ENCODE measurements around the gene CELF2.

Gene CELF2

DNA sequence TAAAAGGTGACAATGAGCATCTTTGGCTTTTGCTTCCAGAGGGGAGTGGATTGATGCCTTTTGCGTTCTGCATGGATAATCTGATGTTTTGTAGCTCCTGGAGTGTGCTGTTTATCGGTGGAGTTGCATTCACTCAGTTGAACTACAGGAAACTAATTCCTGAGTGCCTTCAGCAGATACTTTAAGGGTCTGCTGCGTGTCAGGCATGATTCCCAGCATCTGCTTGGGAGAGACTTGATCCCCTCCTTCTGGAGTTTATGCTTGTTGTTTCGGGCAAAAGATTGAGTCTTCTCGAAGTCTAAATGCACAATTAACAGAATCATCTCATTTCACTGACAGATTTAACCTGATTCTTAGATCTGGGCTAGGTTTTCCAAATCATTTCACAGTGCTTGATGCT lies 46.2 kb downstream of the CELF2 start:
- DNase-seq: no peak

DNA sequence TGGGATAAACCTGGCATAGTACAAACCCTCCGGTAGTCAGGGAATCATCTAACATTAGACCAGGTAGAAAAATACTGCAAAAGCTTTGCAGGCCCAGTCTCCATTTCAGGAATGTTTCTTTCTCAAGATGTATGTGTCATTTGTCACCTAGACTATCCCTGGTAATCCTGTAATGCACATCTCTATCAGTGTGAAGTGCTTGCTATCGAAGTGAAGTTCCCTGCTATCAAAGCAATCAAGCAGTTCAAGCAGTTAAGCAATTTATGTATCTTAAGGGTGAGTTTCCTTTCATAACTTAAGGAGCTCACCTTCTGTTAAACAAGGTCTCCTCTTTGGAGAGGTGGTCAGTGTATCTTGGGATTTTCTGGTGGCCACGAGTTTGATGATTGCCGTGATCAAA lies 47.2 kb downstream of the CELF2 start:
- DNase-seq: no peak

DNA sequence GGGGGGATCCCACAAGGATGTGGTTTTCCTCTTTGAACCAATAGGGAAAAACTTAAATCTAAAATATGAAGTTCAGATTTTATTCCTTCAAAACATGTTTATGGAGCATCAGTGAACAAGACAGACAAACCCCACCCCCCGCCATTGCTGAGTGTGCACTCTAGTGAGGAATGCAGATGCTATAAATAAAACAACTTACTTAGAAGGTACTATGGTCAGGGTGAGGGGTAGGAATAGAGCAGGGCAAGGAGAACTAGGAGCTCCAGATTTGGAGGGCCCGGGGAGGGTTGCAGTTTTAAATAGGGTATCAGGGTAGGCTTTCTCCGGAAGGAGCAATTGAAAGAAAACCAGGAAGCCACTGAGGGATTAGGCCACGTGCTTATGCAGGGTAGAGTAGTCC lies 47.9 kb downstream of the CELF2 start:
- DNase-seq: no peak

GRCh38 chr10:11066520-11066919 lies 48.8 kb downstream of the CELF2 start:
- no peak for DNase-seq

- no peak for DNase-seq
Observed at GRCh38 chr10:11068861-11069633, 51.4 kb downstream of the CELF2 start.

- no peak for DNase-seq
Observed at GRCh38 chr10:11073410-11073809, 55.7 kb downstream of the CELF2 start.

DNA sequence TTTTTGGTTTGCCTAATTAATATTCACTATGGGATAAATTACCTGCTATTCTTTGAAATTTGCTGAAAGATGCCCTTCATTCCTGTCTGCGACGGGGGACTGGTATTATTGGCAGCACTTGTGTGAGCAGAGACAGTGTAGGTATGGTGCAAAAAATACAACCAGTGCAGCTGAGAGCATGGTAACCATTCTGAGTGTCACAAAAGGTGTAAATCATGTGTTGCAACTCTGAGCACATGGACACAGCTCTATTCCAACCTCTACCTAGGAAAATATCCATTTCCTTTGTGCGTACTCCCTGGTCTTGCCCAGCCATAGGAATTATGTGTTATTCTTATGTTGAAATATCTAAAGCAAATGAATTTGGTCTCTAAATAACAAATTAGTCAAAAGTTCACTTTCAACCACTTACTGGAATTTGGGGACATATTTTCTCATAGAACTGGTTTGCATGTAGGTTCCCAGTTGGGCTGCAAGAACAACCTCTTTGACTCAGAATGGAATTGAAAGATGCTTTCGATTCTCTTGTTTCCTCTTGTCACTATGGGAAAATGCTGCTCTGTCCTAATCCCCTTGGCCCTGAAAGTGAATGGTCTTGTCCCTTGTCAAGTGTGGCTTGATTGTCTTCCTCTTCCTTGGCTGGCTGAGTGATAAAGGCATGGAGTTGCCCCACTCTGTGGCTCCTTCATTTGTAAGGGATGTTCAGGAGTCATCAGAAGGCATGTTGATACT lies 57.0 kb downstream of the CELF2 start:
- DNase-seq: no peak

DNA sequence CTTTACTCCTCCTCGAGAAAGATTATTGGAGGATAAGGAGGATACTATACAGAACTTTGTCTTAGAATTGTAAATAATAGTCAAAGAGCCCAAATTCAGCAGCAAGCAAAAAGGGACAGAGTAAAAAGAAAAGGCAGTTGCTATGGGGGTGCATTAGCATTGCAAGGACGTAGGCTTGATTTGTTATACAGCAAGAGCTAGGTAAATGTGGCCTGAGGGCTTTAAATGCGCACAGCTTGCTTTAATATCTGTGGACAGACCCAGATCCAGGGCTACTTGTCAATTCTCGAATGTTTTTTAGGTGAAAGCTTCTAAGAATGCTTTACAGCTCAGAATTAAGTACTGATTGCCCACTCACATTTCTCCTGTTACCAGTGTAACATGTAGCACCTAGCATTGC lies 58.5 kb downstream of the CELF2 start:
- DNase-seq: no peak

- DNase-seq: no peak
Observed at GRCh38 chr10:11080564-11080984, 62.9 kb downstream of the CELF2 start.

DNA sequence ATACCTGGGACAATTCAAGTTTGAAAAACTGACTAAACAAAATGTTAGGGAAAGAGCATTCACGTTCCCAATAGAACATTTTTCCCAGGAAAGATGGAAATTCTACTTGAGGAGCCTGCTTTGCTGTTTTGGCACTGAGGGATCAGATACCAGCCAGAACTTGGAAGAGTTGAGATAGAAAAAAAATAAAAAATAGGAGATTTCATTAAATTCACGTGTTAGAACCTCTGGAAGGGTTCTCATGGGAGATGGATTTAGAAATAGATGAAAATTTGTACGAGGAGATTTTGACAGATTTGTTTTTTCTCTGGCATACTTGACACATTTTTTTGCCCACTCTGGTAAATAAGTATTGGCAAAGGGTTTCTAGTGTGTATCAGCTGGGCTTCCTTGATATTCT lies 63.7 kb downstream of the CELF2 start:
- DNase-seq: no peak

- no peak for DNase-seq
Observed at GRCh38 chr10:11082526-11082925, 64.9 kb downstream of the CELF2 start.

DNA sequence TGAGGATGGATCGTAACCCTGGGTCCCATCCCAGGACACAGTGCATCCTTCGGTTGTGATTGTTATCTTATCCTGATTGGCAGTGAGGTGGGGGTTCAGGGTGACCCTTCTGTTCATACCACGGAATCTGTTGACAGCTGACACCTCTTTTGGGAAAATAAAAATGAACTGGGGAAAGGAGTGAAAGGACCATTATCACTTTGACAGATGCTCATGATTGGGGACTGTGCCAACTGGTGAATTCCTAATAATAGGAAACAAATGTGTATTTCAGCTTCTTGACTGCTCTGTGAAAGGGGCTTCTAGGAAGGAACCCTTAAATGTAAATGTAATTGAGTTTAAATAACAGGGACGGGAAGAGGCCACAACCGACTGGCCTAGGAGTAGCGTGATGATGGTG lies 65.4 kb downstream of the CELF2 start:
- DNase-seq: no peak

GRCh38 chr10:11085545-11085944 lies 67.9 kb downstream of the CELF2 start:
- DNase-seq: no peak

GRCh38 chr10:11086177-11086840 lies 68.6 kb downstream of the CELF2 start:
- DNase-seq: no peak

DNA sequence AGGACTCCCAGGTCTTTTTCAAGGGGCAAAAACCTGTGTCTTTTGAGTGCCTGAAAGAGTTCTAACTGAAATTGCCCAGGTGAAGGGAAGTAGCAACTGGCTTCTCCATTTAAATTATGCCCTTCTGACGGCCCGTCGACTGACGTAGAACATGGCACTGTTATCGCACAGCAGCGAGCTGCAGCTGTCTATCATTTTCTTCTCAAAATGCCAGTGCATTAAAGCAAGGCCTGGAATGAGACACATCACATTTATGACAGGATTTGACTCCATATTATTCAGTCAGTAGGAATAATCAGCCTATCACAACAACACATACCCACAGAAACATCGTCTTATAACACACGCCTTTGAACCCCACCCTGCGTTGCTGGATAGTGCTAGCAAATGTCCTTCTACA lies 69.7 kb downstream of the CELF2 start:
- no peak for DNase-seq

GRCh38 chr10:11088709-11089108 lies 71.0 kb downstream of the CELF2 start:
- no peak for DNase-seq

DNA sequence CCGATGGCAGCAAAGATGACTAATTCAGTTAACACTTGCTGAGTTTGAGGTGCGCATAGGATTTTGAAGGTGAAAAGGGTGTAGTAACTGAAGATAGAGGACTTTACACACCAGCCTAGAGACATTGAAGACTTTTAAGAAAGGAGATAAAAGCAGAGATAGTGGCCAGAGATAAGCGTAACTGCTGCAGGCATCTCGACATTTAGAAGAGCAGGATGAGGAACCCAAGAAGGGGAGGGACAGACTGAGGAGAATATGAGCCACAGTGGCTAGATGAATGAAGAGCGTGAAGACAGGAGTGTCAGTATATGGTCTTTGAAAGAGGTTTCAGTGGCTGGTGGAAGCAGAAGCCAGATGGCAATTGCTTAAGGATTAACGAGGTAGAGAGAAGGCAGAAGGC lies 71.6 kb downstream of the CELF2 start:
- DNase-seq: no peak

DNA sequence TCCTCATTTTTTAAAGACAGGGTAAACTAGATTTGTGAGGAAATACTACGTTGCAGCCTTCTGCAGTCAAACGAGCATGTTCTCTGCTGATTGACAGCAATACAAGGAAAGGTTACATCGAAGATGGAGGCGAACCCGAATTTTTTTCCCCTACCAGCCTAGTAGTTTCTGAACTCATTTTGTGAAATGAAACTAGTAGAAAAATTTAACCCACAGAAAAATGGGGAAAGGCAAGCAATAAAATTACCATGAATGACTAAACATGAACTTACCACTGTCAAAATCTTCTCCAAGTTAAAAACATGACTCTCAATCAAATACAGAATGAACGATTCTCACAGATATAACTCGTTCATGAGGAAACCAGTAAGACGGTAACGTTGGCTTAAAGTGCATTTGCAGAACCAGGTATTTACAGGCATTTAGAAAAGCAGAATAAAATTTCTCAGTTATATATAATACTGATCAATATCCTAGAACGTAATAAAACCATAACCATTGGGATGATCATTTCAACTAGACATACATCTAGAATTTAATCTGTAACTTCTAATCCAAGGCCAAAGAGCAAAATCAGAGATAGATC lies 73.9 kb downstream of the CELF2 start:
- no peak for DNase-seq

DNA sequence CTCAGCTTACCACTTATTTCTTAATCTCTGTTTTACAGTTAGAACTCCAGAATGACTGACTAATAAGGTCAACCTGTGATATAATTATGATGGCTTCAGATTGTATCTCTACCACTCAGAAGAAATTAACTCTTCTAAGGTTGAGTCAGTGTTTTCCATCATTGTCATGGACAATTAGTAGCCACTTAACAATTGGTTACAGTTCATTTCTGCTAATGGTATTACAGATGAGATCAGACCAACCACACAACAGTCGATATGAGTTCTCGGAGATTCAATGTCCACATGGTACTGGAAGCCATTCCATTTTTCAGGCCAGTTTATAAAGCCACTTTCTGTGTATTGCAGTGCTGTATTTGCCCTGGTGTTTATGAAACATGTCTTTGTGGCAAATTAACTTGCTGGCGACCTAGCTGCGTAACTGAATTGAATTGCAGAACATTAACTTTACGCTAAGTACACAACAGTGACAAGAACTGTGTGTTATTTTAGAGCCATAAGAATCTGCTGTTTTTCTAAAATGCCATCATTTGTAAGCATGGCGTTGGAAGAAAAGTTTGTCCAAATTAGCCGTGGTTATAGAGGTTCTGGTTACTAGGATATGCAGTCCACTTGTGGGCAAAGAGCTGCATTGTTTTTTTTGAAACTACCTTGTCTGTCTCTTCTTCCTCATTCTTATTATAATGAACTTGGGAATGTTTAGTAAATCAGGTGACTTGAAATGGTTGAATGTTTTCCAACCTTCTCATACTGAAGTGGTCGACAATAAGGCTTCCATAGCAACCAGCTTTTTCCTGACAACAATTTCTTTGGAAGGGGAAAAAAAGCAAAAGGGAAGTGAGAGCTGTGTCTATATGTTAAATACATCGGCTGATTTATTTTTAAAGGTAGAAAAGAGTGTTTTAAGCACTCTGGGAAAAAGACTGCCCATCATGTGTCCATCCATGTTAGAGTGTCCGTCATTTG lies 76.4 kb downstream of the CELF2 start:
- DNase-seq: no peak

DNA sequence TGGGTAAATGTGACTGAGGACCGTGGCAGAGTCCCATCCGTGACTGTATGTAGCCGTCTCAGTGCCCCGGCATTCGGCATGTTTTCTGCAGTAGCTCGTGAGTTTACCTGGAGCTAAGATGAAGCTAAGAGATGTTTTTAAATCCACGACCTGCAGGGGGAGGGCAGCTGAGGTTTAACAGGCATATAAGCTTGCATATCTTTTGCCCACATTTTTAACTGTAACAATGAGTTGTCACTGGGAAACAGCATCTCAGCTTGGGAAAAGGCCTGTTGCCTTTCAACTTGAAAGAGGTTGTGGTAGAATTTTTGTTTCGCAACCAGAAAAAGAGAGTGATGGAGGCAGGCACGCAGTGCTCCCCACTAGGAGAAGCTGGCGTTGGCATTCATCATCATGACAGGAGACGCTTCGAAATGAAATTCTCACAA lies 77.7 kb downstream of the CELF2 start:
- DNase-seq: no peak

DNA sequence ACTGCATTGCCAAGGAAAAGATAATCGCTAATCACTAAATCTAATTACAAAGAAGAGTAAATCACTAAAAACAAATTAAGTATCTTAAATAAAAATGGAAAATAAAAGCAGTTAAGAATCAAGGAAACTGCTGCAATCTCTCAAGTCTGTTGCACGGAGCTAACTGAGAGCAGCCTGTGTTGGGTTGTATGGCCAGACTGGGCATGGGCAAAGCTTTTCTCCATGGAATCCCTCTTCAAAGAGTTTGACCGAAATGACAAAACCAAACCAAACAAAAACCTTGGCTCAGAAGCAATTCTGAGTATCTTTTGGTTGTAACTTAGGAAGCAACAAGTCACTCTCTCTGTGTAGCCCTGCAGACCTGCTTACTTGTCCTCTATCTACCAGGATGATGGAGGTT lies 78.8 kb downstream of the CELF2 start:
- DNase-seq: no peak

- DNase-seq: no peak
Observed at GRCh38 chr10:11097686-11098085, 80.0 kb downstream of the CELF2 start.
